H1 (cell line): ENCODE results near the gene AAGAB. TPM values are rescaled to one million over a fixed set of nuclear protein-coding genes. Genes with fewer than 3 reads are reported as not detected.

Experiments
- CTCF ChIA-PET: fragments of 300-600 bp; sonication (Branson Sonifier 250); formaldehyde crosslinking; loops from one replicate; lab custom pipeline; 2021; ENCODE audit not compliant: partially characterized antibody; lab: Charles Lee
- POLR2A ChIA-PET: fragments of 300-600 bp; sonication (Branson Sonifier 250); formaldehyde crosslinking; loops from one replicate; lab custom pipeline; 2021; ENCODE audit warnings: inconsistent platforms; ENCODE audit not compliant: partially characterized antibody; lab: Charles Lee
- DNase-seq, 2 experiments: peaks; one replicate each; pipeline versions ENCODE4 v3.0.0 to v3.0.0-alpha.2; 2010 to 2022; ENCODE audit warnings: low spot score in 2 of 2, low read depth in 1 of 2, mixed read lengths in 1 of 2
- FAIRE-seq: peaks from 2 replicates; lab custom pipeline; 2011; peaks lifted over from hg19 to GRCh38; lab: Jason Lieb, UNC
- H2AFZ ChIP-seq: 2 replicates; pipeline ENCODE4 v1.8.1; 2012; ENCODE audit warnings: low read length, inconsistent platforms
- H2AK5ac ChIP-seq: 2 replicates; pipeline ENCODE4 v1.6.1; 2013; ENCODE audit warnings: low read depth, low read length
- H2BK120ac ChIP-seq: replicated peaks from 2 replicates; pipeline ENCODE3; 2013; ENCODE audit warnings: low read depth, low read length, inconsistent platforms
- H2BK12ac ChIP-seq: 2 replicates; pipeline ENCODE4 v1.6.1; 2013; ENCODE audit warnings: low read depth, low read length
- H2BK15ac ChIP-seq: 2 replicates; pipeline ENCODE4 v1.6.1; 2013; ENCODE audit warnings: low read length
- H2BK20ac ChIP-seq: 2 replicates; pipeline ENCODE4 v1.6.1; 2013; ENCODE audit warnings: low read length
- H2BK5ac ChIP-seq: 2 replicates; pipeline ENCODE4 v1.6.1; 2013; ENCODE audit warnings: low read depth, low read length
- H3K14ac ChIP-seq: 2 replicates; pipeline ENCODE4 v1.6.1; 2013; ENCODE audit warnings: inconsistent platforms; ENCODE audit not compliant: insufficient read length
- H3K18ac ChIP-seq: 2 replicates; pipeline ENCODE4 v1.6.1; 2013; ENCODE audit warnings: low read length; ENCODE audit errors: extremely low read depth
- H3K23ac ChIP-seq: 2 replicates; pipeline ENCODE4 v1.6.1; 2013; ENCODE audit warnings: inconsistent platforms; ENCODE audit not compliant: insufficient read length
- H3K23me2 ChIP-seq: 2 replicates; pipeline ENCODE4 v1.6.1; 2013; ENCODE audit warnings: low read depth, low read length
- H3K27ac ChIP-seq: 2 replicates; pipeline ENCODE4 v1.6.1; 2011; ENCODE audit warnings: low read depth, low read length, inconsistent platforms
- H3K27me3 ChIP-seq, 4 experiments: replicated peaks in 1 of 4; 1 replicate in 1 of 4; 2 replicates in 3 of 4; pipeline versions ENCODE4 v1.6.1 to v1.8.1; 2011 to 2013; ENCODE audit warnings: low read length in 3 of 4, mild to moderate bottlenecking in 3 of 4, inconsistent platforms in 2 of 4, mixed read lengths in 2 of 4, moderate library complexity in 1 of 4; ENCODE audit not compliant: control insufficient read depth in 3 of 4, insufficient read depth in 3 of 4; ENCODE audit errors: extremely low read depth in 1 of 4
- H3K36me3 ChIP-seq, 4 experiments: 2 replicates each; pipeline versions ENCODE4 v1.6.1 to v1.8.1; 2011 to 2013; ENCODE audit warnings: mild to moderate bottlenecking in 4 of 4, low read length in 3 of 4, moderate library complexity in 2 of 4, control low read depth in 1 of 4, inconsistent platforms in 1 of 4; ENCODE audit not compliant: insufficient read depth in 4 of 4, control insufficient read depth in 2 of 4
- H3K4ac ChIP-seq: replicated peaks from 2 replicates; pipeline ENCODE3; 2013; ENCODE audit warnings: low read length, low read depth, mixed read lengths, inconsistent platforms; ENCODE audit not compliant: insufficient read length
- H3K4me1 ChIP-seq, 4 experiments: replicated peaks in 1 of 4; 1 replicate in 1 of 4; 2 replicates in 3 of 4; pipeline versions ENCODE4 v1.6.1 to v1.8.1; 2011 to 2013; ENCODE audit warnings: low read length in 3 of 4, inconsistent platforms in 2 of 4, mixed read lengths in 1 of 4; ENCODE audit not compliant: insufficient read depth in 4 of 4, control insufficient read depth in 3 of 4
- H3K4me2 ChIP-seq, 2 experiments: 2 replicates each; pipeline versions ENCODE4 v1.6.1 to v1.8.1; 2011 to 2013; ENCODE audit warnings: low read depth in 2 of 2, low read length in 2 of 2, control low read depth in 1 of 2, inconsistent platforms in 1 of 2, mild to moderate bottlenecking in 1 of 2; ENCODE audit not compliant: insufficient read depth in 1 of 2
- H3K4me3 ChIP-seq, 4 experiments: fragments of 200-600, 300-600 bp in 1 of 4; sonication (generic), shearing (Covaris generic), sonication (Bioruptor Twin) in 1 of 4; 2 replicates each; pipeline versions ENCODE4 v1.5.1 to v1.8.1; 2011 to 2016; ENCODE audit warnings: low read length in 4 of 4, low read depth in 3 of 4, control low read depth in 2 of 4, inconsistent platforms in 2 of 4, mild to moderate bottlenecking in 2 of 4, mixed read lengths in 1 of 4, moderate library complexity in 1 of 4; ENCODE audit not compliant: insufficient read depth in 2 of 4; ENCODE audit errors: extremely low read depth in 1 of 4
- H3K56ac ChIP-seq: replicated peaks from 2 replicates; pipeline ENCODE3; 2013; ENCODE audit warnings: low read depth, mild to moderate bottlenecking, mixed read lengths, low read length, inconsistent platforms; ENCODE audit not compliant: insufficient read length
- H3K79me1 ChIP-seq: 2 replicates; pipeline ENCODE4 v1.6.1; 2013; ENCODE audit warnings: low read depth, low read length, control low read depth
- H3K79me2 ChIP-seq, 2 experiments: 2 replicates each; pipeline versions ENCODE4 v1.6.1 to v1.8.1; 2012 to 2013; ENCODE audit warnings: low read length in 2 of 2, mild to moderate bottlenecking in 2 of 2, inconsistent platforms in 1 of 2; ENCODE audit not compliant: insufficient read depth in 2 of 2, control insufficient read depth in 1 of 2
- H3K9ac ChIP-seq, 4 experiments: replicated peaks in 1 of 4; 1 replicate in 1 of 4; 2 replicates in 3 of 4; pipeline versions ENCODE4 v1.6.1 to v1.8.1; 2011 to 2013; ENCODE audit warnings: low read depth in 3 of 4, low read length in 3 of 4, control low read depth in 2 of 4, mild to moderate bottlenecking in 2 of 4, moderate library complexity in 2 of 4, inconsistent platforms in 1 of 4; ENCODE audit errors: extremely low read depth in 1 of 4
- H3K9me3 ChIP-seq, 2 experiments: 2 replicates each; pipeline versions ENCODE4 v1.6.1 to v1.8.1; 2012 to 2013; ENCODE audit warnings: mild to moderate bottlenecking in 2 of 2, moderate library complexity in 2 of 2, control low read depth in 1 of 2, inconsistent platforms in 1 of 2, low read depth in 1 of 2, low read length in 1 of 2, mixed read lengths in 1 of 2; ENCODE audit not compliant: insufficient read depth in 2 of 2
- H4K20me1 ChIP-seq, 2 experiments: replicated peaks in 1 of 2; 2 replicates each; pipeline versions ENCODE3 to v1.8.1; 2011 to 2013; ENCODE audit warnings: inconsistent platforms in 2 of 2, low read length in 2 of 2, mild to moderate bottlenecking in 1 of 2; ENCODE audit not compliant: insufficient read depth in 2 of 2, control insufficient read depth in 1 of 2
- H4K5ac ChIP-seq: 2 replicates; pipeline ENCODE4 v1.6.1; 2013; ENCODE audit warnings: low read length, low read depth, mixed read lengths, inconsistent platforms; ENCODE audit not compliant: insufficient read length
- H4K8ac ChIP-seq: 2 replicates; pipeline ENCODE4 v1.8.0; 2013; ENCODE audit warnings: mild to moderate bottlenecking, moderate library complexity, low read length, inconsistent platforms; ENCODE audit not compliant: insufficient read depth; ENCODE audit errors: extremely low read depth
- H4K91ac ChIP-seq: replicated peaks from 2 replicates; pipeline ENCODE3; 2013; ENCODE audit warnings: low read length, mixed read lengths, inconsistent platforms; ENCODE audit not compliant: insufficient read length
- POLR2A ChIP-seq, 2 experiments: IDR thresholded peaks; 1 replicate in 1 of 2; 2 replicates in 1 of 2; pipeline ENCODE4 v1.6.1; 2011; ENCODE audit warnings: low read depth in 2 of 2, low read length in 2 of 2, mild to moderate bottlenecking in 2 of 2; ENCODE audit errors: control extremely low read depth in 1 of 2
- SUZ12 ChIP-seq: fragments of 200-600 bp; sonication (generic); IDR thresholded peaks from 2 replicates; pipeline ENCODE4 v1.6.1; 2012; ENCODE audit warnings: mild to moderate bottlenecking, inconsistent platforms, low read length, moderate library complexity, mixed read lengths
- WGBS, 2 experiments: shearing (Covaris generic) in 1 of 2; methylation state at CpG; one replicate each; pipeline versions ENCODE4 v1.1.6 to v1.1.7; 2013 to 2015; ENCODE audit warnings: low lambda C conversion rate in 2 of 2, mixed read lengths in 2 of 2, inconsistent platforms in 1 of 2, low coverage in 1 of 2, missing lambda C conversion rate in 1 of 2; ENCODE audit not compliant: insufficient replicate concordance in 2 of 2, insufficient coverage in 1 of 2, insufficient read length in 1 of 2; ENCODE audit errors: extremely low coverage in 1 of 2, missing lambda C conversion rate in 1 of 2; 5-methylcytosine and 5-hydroxymethylcytosine counted together
- polyA plus RNA-seq, 7 experiments: library from polyadenylated mRNA; depleted of rRNA in 3 of 7; stranded (reverse) in 5 of 7; unstranded in 2 of 7; fragments of >200 nt in 5 of 7; fragments of 200-250 nt in 2 of 7; gene quantifications; 1 replicate in 5 of 7; 2 replicates in 1 of 7; 4 replicates in 1 of 7; pipeline versions ENCODE4 v1.2.1 to v1.2.3, GENCODE V29; 2011 to 2013; ENCODE audit warnings: missing spikeins in 2 of 7, mixed read lengths in 2 of 7
- total RNA-seq: library from RNA; stranded (reverse); fragmentation: NEBNext Ultra II Directional; extraction: Animal tissue kit (Norgen Biotek cat#: 25700); gene quantifications from 2 replicates; pipeline ENCODE4 v1.2.1, GENCODE V29; 2021

AAGAB gene
- total and polyA plus RNA-seq, 2 of the 8 experiments (the other 6 are each of a cell fraction or from before 2014, with no cell fraction given): 20.1 to 45.9 TPM

DNA sequence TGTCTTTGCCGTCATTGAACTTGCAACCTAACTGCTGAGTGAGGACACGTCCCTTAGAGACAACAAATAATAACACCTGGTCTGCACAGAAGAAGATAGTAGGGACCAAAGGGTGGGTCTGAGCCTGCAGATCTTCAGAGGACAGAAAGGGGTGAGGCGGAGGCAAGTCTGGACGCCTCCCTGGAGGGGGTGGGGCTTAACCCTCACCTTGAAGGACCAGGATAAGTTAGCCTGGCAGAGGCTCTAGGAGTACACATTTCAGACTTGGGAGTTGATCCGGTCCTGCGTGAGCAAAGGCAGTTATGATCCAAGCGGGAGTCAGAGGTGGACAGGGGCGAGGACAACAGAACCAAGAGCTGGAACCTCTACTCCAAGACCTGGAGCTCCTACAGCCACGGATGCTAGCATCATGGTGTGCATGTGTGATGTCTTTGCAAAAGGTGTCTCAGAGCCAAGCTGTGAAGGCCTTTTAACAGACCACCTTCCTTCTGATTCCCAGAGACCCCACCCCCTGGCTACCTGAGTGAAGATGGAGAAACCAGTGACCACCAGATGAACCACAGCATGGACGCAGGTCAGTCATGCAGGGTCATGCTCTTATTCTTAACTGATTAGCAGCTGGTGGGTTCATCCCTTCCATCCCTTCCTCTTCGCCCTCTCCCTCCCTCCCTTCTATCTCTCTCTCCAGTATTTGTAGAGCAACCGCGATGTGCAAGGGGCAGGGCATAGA, 88.0 kb downstream of the AAGAB start:
- H3K79me1 ChIP-seq: peaks cover 7% of the 10 kb centered on the region
- H4K91ac ChIP-seq: peak overlapping the region; percentile 38
- H3K23ac ChIP-seq: no peak overlapping the region
- FAIRE-seq (no peak), DNase-seq (no peak)
- H3K9me3 ChIP-seq: no peaks in the 10 kb centered on the region
- H3K27me3 ChIP-seq: peaks cover 0 to 2% (median 0%) of the 10 kb centered on the region in 4 experiments; a peak in 1 of 7 replicates
- H3K18ac ChIP-seq: peak overlapping the region; percentile 88; the same call in 1 of the 2 replicates
- peak overlapping the region; percentile 6; the same call in 1 of the 2 replicates for H2BK20ac ChIP-seq
- peak overlapping the region; percentile 60 to 75 for H3K4me2 ChIP-seq
- CTCF ChIA-PET: interaction anchor here (1.4 to 3.0 kb wide), 7 partner anchors 9 to 263 kb away, joined by 3 to 7 read pairs (median 4); no protein-coding TSS in a partner anchor
- peak overlapping the region; percentile 72 for H2AK5ac ChIP-seq
- peaks cover 3% of the 10 kb centered on the region; the same call in 1 of the 2 replicates for H3K23me2 ChIP-seq
- WGBS, 2 experiments: 69% methylated on average over 13 of the region's 13 CpGs; no CpG with 5 or more reads in 1 of the 2 experiments
- no peak overlapping the region for H2BK120ac ChIP-seq
- H2BK12ac ChIP-seq: peak overlapping the region; percentile 64; the same call in 1 of the 2 replicates
- no peaks in the 10 kb centered on the region for H3K79me2 ChIP-seq
- peak overlapping the region; percentile 19 for H2BK5ac ChIP-seq
- H2AFZ ChIP-seq: no peak overlapping the region
- no peak overlapping the region for H3K14ac ChIP-seq
- no peak overlapping the region for H4K5ac ChIP-seq
- no peak overlapping the region for H3K4ac ChIP-seq
- H3K27ac ChIP-seq: no peak overlapping the region
- peaks cover 15 to 31% (median 22%) of the 10 kb centered on the region in 4 experiments for H3K4me1 ChIP-seq
- H3K36me3 ChIP-seq: no peaks in the 10 kb centered on the region
- H3K9ac ChIP-seq: no peak overlapping the region
- no peaks in the 10 kb centered on the region for H4K20me1 ChIP-seq
- H3K4me3 ChIP-seq: peak overlapping the region in 2 of 4 experiments; percentile 5 to 30; a peak in 1 of 8 replicates
- no peak overlapping the region for H4K8ac ChIP-seq
- H3K56ac ChIP-seq: no peak overlapping the region
- POLR2A ChIA-PET: interaction anchor here (1.0 to 1.4 kb wide), 2 partner anchors 76 to 136 kb away, joined by 3 to 6 read pairs; no protein-coding TSS in a partner anchor
- peak overlapping the region; percentile 85 for H2BK15ac ChIP-seq
- TF ChIP-seq SUZ12 (no peak), POLR2A (IDR thresholded peaks at IDR 0.05; ENCODE audit: control extremely low read depth in 1 of 2, low read depth in 2 of 2, low read length in 2 of 2) (no peak)
